Measurements from ENCODE around the gene RHOD. TPM values are rescaled to one million over a fixed set of nuclear protein-coding genes. Genes with fewer than 3 reads are reported as not detected.

RHOD gene
- total and polyA plus RNA-seq, 2 donors (not counting 3 experiments of a cell fraction or from before 2014, with no cell fraction given): 10.6 to 17.9 TPM

DNA sequence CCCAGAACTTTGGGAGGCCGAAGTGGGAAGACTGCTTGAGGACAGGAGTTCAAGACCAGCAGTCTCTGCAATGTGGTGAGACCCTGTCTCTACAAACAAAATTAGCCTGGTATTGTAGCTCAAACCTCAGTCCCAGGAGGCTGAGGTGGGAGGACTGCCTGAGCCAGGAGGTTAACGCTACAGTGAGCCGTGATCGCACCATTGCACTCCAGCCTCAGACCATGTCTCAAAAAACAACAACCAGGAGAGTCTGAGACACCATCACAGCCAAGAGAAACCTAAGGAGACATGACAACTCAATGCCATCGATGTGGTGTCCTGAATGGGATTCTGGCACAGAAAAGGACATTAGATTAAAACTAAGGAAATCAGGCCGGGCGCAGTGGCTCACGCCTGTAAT lies 34.1 kb downstream of the RHOD start:
- H3K36me3 ChIP-seq (ENCODE audit: control insufficient read depth in 2 of 2, extremely low read depth in 1 of 2, insufficient read depth in 2 of 2, low read length in 2 of 2): no peaks in the 10 kb centered on the region
- TF ChIP-seq FOS (IDR thresholded peaks at IDR 0.05; ENCODE audit: borderline replicate concordance, insufficient read depth, low read length) (no peak), JUN (IDR thresholded peaks at IDR 0.05; ENCODE audit: borderline replicate concordance, insufficient read depth, insufficient read length, low read depth) (no peak), POLR2AphosphoS5 (IDR thresholded peaks at IDR 0.05; ENCODE audit: insufficient read depth, low read depth, low read length) (no peak), POLR2A (IDR thresholded peaks at IDR 0.05; ENCODE audit: low read depth, low read length) (no peak)
- TF ChIP-seq, protein P1, sequence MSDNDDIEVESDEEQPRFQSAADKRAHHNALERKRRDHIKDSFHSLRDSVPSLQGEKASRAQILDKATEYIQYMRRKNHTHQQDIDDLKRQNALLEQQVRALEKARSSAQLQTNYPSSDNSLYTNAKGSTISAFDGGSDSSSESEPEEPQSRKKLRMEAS (IDR thresholded peaks at IDR 0.05; ENCODE audit: insufficient read depth, insufficient read length): no peak
- BruUV-seq (replicated peaks): no TSS peak
- H3K9me1 ChIP-seq (replicated peaks; ENCODE audit: control insufficient read depth, extremely low read depth, insufficient read depth, low read length): no peaks in the 10 kb centered on the region
- POLR2A ChIA-PET: interaction anchor here (0.7 kb wide), 1 partner anchor 107 kb away, joined by 3 read pairs; no protein-coding TSS in a partner anchor
- no peak overlapping the region for H3K4me3 ChIP-seq (replicated peaks in 1 of 3; ENCODE audit: insufficient read depth in 1 of 3, low read depth in 1 of 3, low read length in 3 of 3)
- H3K27me3 ChIP-seq (ENCODE audit: control insufficient read depth in 2 of 2, insufficient read depth in 2 of 2, low read length in 2 of 2): no peaks in the 10 kb centered on the region
- FAIRE-seq (no peak), DNase-seq (ENCODE audit: low read depth, low spot score) (no peak)
- no peak overlapping the region for H3K9ac ChIP-seq (replicated peaks; ENCODE audit: extremely low read depth, insufficient read depth, low read length)
- H3K4me2 ChIP-seq (ENCODE audit: insufficient read depth, low read length): no peak overlapping the region
- H2AFZ ChIP-seq (ENCODE audit: low read depth, low read length): no peak overlapping the region
- H3K27ac ChIP-seq (ENCODE audit: insufficient read depth, low read depth, low read length): no peak overlapping the region
- intact Hi-C loops (cut with micrococcal nuclease): no loop called here
- no peaks in the 10 kb centered on the region for H3K4me1 ChIP-seq (ENCODE audit: control insufficient read depth, extremely low read depth, insufficient read depth, low read length)
- H4K20me1 ChIP-seq (replicated peaks; ENCODE audit: control insufficient read depth, extremely low read depth, insufficient read depth, low read length): no peaks in the 10 kb centered on the region
- CTCF ChIA-PET: interaction anchor here (1.6 kb wide), 1 partner anchor 77 kb away, joined by 4 read pairs; no protein-coding TSS in a partner anchor
- no peaks in the 10 kb centered on the region for H3K9me3 ChIP-seq (replicated peaks; ENCODE audit: control insufficient read depth, insufficient read depth, low read length)
- no peaks in the 10 kb centered on the region for H3K79me2 ChIP-seq (ENCODE audit: control insufficient read depth, insufficient read depth, low read length)
- dilution Hi-C loops (cut with MboI; ENCODE audit: extremely low pct_ligation_motif_present, low sequenced_read_pairs): no loop called here

DNA sequence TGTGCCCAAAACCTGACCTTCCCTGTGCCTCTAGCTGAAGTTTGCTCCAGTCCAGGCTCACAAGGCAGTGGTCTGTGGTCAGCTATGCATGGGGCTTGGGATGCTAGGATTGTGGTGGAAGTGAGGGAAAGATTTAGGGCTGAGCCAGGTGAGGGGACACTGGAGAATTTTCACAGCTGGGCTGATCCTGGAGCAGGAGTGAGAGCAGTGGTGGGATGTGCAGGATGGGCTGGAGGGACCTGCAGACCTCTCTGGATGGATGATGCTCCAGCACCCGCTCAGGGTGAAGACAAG lies 38.5 kb downstream of the RHOD start:
- Histone ChIP-seq H3K9me1 (replicated peaks; ENCODE audit: control insufficient read depth, extremely low read depth, insufficient read depth, low read length) (no peaks in the 10 kb centered on the region), H3K36me3 (ENCODE audit: control insufficient read depth in 2 of 2, extremely low read depth in 1 of 2, insufficient read depth in 2 of 2, low read length in 2 of 2) (no peaks in the 10 kb centered on the region), H3K4me3 (replicated peaks in 1 of 3; ENCODE audit: insufficient read depth in 1 of 3, low read depth in 1 of 3, low read length in 3 of 3) (no peak overlapping the region), H2AFZ (ENCODE audit: low read depth, low read length) (no peak overlapping the region), H3K4me1 (ENCODE audit: control insufficient read depth, extremely low read depth, insufficient read depth, low read length) (peaks cover 2% of the 10 kb centered on the region), H3K4me2 (ENCODE audit: insufficient read depth, low read length) (no peak overlapping the region), H3K9me3 (replicated peaks; ENCODE audit: control insufficient read depth, insufficient read depth, low read length) (no peaks in the 10 kb centered on the region), H3K9ac (replicated peaks; ENCODE audit: extremely low read depth, insufficient read depth, low read length) (no peak overlapping the region), H3K79me2 (ENCODE audit: control insufficient read depth, insufficient read depth, low read length) (no peaks in the 10 kb centered on the region), H4K20me1 (replicated peaks; ENCODE audit: control insufficient read depth, extremely low read depth, insufficient read depth, low read length) (no peaks in the 10 kb centered on the region), H3K27me3 (ENCODE audit: control insufficient read depth in 2 of 2, insufficient read depth in 2 of 2, low read length in 2 of 2) (peaks cover 0 to 2% of the 10 kb centered on the region in 2 experiments), H3K27ac (ENCODE audit: insufficient read depth, low read depth, low read length) (no peak overlapping the region)
- FAIRE-seq (no peak), DNase-seq (ENCODE audit: low read depth, low spot score) (no peak)
- TF ChIP-seq EZH2 (IDR thresholded peaks at IDR 0.05; ENCODE audit: borderline replicate concordance, low read depth, low read length, severe bottlenecking) (no peak), JUN (IDR thresholded peaks at IDR 0.05; ENCODE audit: borderline replicate concordance, insufficient read depth, insufficient read length, low read depth) (no peak), FOS (IDR thresholded peaks at IDR 0.05; ENCODE audit: borderline replicate concordance, insufficient read depth, low read length) (no peak), POLR2AphosphoS5 (IDR thresholded peaks at IDR 0.05; ENCODE audit: insufficient read depth, low read depth, low read length) (no peak), MYC (IDR thresholded peaks at IDR 0.05; ENCODE audit: low read depth, low read length) (no peak), POLR2A (IDR thresholded peaks at IDR 0.05; ENCODE audit: low read depth, low read length) (no peak), GATA2 (IDR thresholded peaks at IDR 0.05; ENCODE audit: insufficient read depth, insufficient read length, low read depth, low read length) (no peak)
- TF ChIP-seq, protein P2, sequence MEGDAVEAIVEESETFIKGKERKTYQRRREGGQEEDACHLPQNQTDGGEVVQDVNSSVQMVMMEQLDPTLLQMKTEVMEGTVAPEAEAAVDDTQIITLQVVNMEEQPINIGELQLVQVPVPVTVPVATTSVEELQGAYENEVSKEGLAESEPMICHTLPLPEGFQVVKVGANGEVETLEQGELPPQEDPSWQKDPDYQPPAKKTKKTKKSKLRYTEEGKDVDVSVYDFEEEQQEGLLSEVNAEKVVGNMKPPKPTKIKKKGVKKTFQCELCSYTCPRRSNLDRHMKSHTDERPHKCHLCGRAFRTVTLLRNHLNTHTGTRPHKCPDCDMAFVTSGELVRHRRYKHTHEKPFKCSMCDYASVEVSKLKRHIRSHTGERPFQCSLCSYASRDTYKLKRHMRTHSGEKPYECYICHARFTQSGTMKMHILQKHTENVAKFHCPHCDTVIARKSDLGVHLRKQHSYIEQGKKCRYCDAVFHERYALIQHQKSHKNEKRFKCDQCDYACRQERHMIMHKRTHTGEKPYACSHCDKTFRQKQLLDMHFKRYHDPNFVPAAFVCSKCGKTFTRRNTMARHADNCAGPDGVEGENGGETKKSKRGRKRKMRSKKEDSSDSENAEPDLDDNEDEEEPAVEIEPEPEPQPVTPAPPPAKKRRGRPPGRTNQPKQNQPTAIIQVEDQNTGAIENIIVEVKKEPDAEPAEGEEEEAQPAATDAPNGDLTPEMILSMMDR (IDR thresholded peaks at IDR 0.05; ENCODE audit: extremely low read depth in 1 of 2, insufficient read depth in 1 of 2, low read depth in 1 of 2, low read length in 2 of 2): no peak
- TF ChIP-seq, protein P1 (IDR thresholded peaks at IDR 0.05; ENCODE audit: insufficient read depth, insufficient read length): no peak
- BruUV-seq (replicated peaks): no TSS peak
- intact Hi-C loops (cut with micrococcal nuclease) (loop anchor here (5.0 kb wide), 1 partner anchor 72 kb away; no protein-coding TSS in a partner anchor), dilution Hi-C loops (cut with MboI; ENCODE audit: extremely low pct_ligation_motif_present, low sequenced_read_pairs) (no loop called here)
- ChIA-PET POLR2A (interaction anchor here (1.0 kb wide), 1 partner anchor 145 kb away, joined by 5 read pairs; no protein-coding TSS in a partner anchor), CTCF (interaction anchor here (0.8 to 1.8 kb wide), 10 partner anchors 10 to 156 kb away, joined by 3 to 12 read pairs (median 4); no protein-coding TSS in a partner anchor)
